Measurements from ENCODE around the gene CNTFR. TPM values are rescaled to one million over a fixed set of nuclear protein-coding genes. Genes with fewer than 3 reads are reported as not detected.

The CNTFR gene
- total and polyA plus RNA-seq, 12 donors = 1.1 to 15.2 (median 3.8) TPM

DNA sequence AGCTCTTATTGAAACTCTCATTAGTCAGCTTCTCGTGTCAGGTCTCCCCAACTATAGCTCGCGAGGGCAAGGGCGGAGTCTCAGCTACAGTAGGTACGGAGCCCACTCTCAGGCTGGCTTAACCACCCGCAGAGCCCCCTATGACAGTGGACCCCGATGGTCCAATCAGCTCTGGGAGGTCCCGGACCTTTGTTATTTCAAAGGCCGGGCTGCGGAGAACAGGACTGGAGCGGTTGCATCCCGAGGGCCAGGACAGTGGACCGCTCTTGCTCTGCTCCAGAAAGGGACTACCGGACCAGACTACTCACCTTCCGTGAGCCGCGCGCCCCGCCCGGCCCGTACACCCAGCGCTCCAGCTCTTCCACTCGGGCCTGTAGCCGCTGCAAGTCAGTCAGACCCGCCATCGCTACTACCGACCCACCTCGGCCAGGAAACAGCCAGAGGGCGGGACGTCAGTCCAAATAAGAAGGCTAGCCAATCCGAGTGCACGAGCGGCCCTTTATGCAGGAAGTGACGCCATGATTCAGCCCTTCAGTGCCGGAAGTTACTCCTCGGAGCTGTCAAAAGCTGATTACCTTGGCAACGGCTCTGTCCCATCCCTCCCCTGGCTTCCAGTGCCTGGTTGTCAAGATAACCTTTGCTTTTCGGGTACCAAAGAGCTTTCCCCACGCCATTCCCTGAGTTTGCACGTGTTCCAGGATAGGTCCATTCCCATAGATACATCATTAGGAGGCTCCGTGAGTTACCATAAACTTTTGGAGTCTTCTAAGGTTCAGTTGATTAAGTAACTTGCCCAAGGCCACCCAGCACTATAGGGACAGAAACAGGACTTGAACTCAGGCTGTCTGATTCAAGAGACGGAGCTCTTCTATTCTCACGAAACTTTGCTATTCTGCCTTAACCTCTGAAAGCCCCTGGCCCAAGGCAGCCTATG lies 30.8 kb upstream of the CNTFR start, which contains the start of gene DCTN3:
DCTN3 (minus strand) TSS at position 435 of the 934 bp plus-strand sequence; CDS start at position 404, 31 bp downstream.
- H3K27me3 ChIP-seq = peaks cover 30% of the 10 kb centered on the region
- intact Hi-C loops (cut with DNase I) = no loop called here
- peak within 1 kb of the TSS in 2 of 5 donors; percentile 12 to 51 for H3K27ac ChIP-seq
- H3K36me3 ChIP-seq (replicated peaks in 1 of 2) = peaks cover 0 to 29% of the 10 kb centered on the region in 2 donors
- H3K4me3 ChIP-seq = peak within 1 kb of the TSS in 2 of 4 donors; percentile 64 to 96
- H3K9me3 ChIP-seq (replicated peaks in 1 of 3) = no peaks in the 10 kb centered on the region
- WGBS, 4 donors = 3 to 11% (median 5%) methylated on average over 12 to 43 of the region's 43 CpGs
- TF ChIP-seq, protein P1, sequence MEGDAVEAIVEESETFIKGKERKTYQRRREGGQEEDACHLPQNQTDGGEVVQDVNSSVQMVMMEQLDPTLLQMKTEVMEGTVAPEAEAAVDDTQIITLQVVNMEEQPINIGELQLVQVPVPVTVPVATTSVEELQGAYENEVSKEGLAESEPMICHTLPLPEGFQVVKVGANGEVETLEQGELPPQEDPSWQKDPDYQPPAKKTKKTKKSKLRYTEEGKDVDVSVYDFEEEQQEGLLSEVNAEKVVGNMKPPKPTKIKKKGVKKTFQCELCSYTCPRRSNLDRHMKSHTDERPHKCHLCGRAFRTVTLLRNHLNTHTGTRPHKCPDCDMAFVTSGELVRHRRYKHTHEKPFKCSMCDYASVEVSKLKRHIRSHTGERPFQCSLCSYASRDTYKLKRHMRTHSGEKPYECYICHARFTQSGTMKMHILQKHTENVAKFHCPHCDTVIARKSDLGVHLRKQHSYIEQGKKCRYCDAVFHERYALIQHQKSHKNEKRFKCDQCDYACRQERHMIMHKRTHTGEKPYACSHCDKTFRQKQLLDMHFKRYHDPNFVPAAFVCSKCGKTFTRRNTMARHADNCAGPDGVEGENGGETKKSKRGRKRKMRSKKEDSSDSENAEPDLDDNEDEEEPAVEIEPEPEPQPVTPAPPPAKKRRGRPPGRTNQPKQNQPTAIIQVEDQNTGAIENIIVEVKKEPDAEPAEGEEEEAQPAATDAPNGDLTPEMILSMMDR (IDR thresholded peaks at IDR 0.05) = peak in 1 of 6 experiments; percentile 2
- peak; percentile 28 to 45 for TF ChIP-seq POLR2A (IDR thresholded peaks at IDR 0.05)
- H3K4me1 ChIP-seq (replicated peaks in 1 of 2) = peaks cover 6 to 17% of the 10 kb centered on the region in 2 donors
- peak; percentile 90 to 99 (median 96) for DNase-seq

DNA sequence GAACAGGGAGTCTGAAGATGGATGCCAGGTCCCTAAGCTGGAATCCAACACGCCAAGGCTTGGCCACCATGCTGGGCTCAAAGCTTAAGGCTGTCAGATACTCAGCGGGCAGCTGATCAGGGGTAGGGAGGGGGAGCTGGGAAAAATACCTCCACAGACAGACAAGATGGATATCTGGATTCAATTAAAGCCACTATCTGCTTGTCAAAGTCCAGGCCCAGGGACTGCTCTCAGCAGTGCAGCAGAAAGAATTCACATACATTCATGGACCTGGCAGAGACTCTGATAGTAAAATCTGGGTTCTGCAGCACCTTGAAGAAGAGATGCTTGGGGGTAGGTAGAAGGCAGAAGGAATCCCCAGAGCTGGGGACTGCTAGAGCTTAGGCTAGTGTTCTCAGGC lies 25.6 kb upstream of the CNTFR start:
- Histone ChIP-seq H3K27ac (no peak overlapping the region), H3K9me3 (replicated peaks in 1 of 3) (no peaks in the 10 kb centered on the region), H3K36me3 (replicated peaks in 1 of 2) (peaks cover 0 to 47% of the 10 kb centered on the region in 2 donors), H3K4me1 (replicated peaks in 1 of 2) (peaks cover 12 to 25% of the 10 kb centered on the region in 2 donors), H3K4me3 (no peak overlapping the region), H3K27me3 (no peaks in the 10 kb centered on the region)
- DNase-seq = no peak
- WGBS, 4 donors = 93 to 100% (median 100%) methylated on average over 1 to 2 of the region's 2 CpGs
- intact Hi-C loops (cut with DNase I) = no loop called here
- TF ChIP-seq, protein P1 (IDR thresholded peaks at IDR 0.05) = no peak
- no peak for TF ChIP-seq POLR2A (IDR thresholded peaks at IDR 0.05)

DNA sequence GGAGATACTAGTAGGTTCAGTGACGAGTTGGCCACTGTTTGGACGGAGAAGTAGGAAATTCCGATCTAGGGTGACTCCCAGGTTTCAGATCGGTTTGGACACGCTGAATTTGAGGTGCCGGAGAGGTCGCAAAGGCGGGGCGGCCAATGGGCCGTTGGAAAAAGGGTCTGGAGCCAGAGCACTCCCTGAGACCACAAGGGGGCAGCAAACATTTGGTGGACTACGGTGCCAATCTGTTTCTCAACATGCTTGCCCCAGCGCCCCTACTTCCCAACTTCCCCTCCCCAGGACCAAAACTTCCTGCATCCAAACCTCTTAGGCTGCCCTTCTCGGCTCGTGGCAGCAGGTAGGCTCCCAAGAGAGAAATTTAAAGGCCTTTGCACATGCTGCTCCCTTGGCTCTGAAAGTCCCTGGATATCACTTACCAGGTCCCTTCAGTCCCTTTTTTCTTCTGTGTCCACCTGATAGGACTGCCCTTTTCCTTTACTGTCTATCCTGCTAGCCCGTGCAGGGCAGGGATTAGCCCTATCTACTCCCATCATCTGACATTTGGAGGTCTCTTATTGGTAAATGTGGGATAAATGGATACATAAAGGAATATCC lies 23.4 kb upstream of the CNTFR start:
- Histone ChIP-seq H3K27me3 (no peaks in the 10 kb centered on the region), H3K27ac (peak overlapping the region in 3 of 5 donors; percentile 68 to 87 (median 70)), H3K4me3 (peak overlapping the region in 2 of 4 donors; percentile 72 to 82), H3K9me3 (replicated peaks in 1 of 3) (no peaks in the 10 kb centered on the region), H3K4me1 (replicated peaks in 1 of 2) (peaks cover 6 to 15% of the 10 kb centered on the region in 2 donors), H3K36me3 (replicated peaks in 1 of 2) (peaks cover 0 to 40% of the 10 kb centered on the region in 2 donors)
- TF ChIP-seq, protein P1 (IDR thresholded peaks at IDR 0.05) = peak; percentile 71 to 84 (median 78)
- TF ChIP-seq POLR2A (IDR thresholded peaks at IDR 0.05) = no peak
- intact Hi-C loops (cut with DNase I) = no loop called here
- DNase-seq = peak; percentile 67 to 88 (median 81)
- WGBS, 4 donors = 1 to 3% (median 2%) methylated on average over 13 to 15 of the region's 15 CpGs
